NOMO-1 treated with DMSO at 0.1 percent for 48 hours (cell line): ENCODE measurements around the gene MPPE1.

Experiments
- DNase-seq: peaks from one replicate; lab custom pipeline; 2025; ENCODE audit not compliant: unreplicated experiment; lab: John Stamatoyannopoulos, UW

Gene MPPE1

DNA sequence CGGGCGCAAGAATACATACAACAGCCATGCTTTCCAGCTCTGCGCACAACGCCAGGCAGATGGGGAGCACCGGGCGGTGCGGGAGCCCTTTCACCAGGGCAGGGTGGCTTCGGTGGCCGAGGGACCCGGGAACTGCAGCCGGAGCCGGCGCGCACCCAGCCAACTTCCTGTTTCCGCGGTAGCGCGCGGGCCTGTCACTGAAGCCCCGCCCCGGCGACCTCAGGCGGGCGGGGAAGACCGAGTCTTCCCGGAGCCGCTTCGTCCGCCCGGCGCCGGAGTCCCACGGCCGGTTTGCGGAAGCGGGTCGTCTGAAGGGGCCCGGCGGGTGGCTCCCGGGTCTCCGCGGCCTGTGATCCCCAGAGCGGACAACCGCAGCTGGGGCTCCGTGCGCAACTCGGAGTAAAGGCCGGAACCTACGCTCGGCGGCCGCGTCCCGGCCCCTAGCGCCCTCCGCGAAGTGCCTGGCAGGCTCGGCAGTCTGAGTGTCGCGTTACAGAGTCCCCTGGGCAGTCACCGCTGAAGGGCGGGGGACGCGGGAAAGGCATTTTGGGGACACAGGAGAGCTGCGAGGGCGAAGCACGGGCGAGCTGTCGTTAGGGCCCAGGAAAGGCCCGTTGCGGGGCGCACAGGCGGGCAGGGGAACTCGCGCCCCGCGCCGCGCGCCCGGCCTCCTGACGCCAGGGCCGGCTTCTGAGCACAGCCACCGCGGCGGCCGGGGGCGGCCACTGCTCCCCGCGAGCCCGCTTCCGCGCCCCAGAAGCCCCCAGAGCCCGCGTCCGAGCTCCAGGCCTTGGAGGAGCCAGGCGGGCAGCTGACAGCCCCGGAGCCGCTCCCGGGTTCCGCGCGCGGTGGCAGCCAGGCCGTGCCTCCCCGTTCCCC is at the start of gene MPPE1:
Gene MPPE1 (minus strand): TSS at position 136 of the 879 bp plus-strand sequence. CDS start 11,053 bp downstream, outside the sequence.
- DNase-seq: peak; percentile 91

- no peak for DNase-seq
These were observed 49.5 kb upstream of the MPPE1 start for GRCh38 chr18:11957636-11958035.

DNA sequence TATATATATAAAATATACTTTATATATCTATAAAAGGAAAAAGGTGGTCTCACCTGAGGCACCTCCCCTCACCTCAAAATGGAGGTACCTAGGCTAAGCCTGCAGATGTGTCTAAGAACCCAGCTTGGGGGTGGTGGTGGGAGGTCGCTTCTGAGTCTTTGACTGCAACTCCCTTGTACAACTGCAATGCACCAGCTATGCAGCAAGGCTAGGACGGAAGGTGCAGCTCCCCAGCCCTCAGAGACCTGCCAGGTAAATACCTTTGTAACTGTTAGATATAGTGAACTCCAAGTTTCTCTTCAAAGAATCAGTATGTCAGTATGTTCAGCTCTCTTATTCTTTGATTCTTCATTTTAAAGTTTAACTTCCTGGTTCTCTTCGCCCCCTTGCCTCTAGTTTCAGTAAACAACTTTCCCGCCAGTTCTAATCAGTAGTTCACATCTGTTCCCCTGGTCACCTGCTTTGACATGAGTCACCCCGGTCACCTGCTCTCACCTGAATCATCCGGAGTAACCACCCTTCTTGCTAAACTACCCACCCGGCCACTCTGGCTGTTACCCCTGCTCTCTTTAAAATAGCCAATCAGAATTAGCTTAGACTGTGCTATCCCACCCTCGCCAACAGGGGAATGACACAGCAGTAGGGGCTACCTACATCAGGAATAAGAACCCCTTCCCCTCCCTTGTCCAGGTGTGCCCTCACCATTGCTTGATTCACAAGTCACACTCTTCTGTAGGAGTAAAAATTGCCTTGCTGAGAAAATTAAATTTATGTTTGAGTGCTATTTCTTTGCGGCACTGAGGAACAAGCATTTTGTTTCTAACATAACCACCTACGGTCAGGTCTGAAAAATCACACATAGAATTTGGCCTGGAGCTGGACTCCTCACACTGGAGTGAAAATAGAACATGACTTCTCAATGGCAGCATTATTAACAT is 48.5 kb upstream of the MPPE1 start:
- no peak for DNase-seq

DNA sequence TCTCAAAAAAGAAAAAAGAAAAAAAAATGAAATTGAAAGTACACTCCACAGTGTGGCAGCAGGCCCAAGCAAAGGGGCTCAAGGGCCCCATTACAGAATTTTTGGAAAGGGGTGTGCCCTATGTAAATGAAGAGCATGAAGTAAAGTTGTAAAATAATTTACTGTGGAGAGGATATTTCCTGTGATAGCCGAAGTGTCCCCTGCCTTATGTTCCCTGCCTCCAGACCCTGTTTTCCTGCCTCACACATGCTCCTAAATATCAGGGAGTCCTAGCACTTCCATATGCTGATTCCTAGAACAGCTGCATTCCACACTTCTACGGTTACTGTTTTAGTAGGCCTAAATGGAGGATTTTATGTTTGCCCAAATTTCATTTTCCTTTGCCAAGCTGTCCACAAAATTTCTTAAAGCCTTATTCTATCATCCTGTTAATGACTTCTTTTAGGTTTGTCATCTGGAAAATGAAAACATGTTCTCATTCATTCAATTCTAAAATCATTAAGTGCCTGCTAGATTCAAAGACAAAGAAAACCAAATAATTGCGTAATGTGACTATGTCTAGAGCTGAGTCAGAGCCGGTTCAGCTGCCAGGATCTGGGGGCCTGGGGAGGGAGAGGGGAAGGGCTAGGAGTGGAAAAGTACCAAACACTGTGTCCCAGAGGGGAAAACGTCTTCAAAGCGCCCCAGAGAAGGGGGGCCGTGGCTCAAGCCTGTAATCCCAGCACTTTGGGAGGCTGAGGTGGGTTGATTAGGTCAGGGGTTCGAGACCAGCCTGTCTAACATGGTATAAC is 47.3 kb upstream of the MPPE1 start:
- peak; percentile 58 for DNase-seq

- DNase-seq: no peak
These were observed 45.0 kb upstream of the MPPE1 start for GRCh38 chr18:11953113-11953512.

DNA sequence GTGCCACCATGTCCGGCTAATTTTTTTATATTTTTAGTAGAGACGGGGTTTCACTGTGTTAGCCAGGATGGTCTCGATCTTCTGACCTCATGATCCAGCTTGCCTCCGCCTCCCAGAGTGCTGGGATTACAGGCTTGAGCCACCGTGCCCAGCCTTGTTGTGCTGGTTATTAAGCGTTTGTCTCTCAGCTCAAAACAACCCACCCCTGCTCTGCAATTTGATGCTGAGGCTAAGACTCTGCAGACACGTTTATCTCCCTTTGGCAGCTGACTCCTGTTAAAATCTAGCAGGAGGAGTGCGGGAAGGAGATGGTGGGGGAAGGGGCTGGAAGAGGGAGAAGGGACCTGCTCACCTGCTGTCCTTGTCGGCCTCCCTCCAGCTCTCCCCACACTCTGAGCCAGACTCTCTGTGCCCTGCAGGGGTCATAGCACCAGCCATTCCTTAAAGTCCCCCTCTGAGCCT is 43.3 kb upstream of the MPPE1 start:
- no peak for DNase-seq

GRCh38 chr18:11950824-11951223 is 42.7 kb upstream of the MPPE1 start:
- no peak for DNase-seq

- DNase-seq: no peak
These were observed 40.9 kb upstream of the MPPE1 start for GRCh38 chr18:11948852-11949523.

GRCh38 chr18:11947214-11948191 is 39.4 kb upstream of the MPPE1 start:
- DNase-seq: peak; percentile 99

DNA sequence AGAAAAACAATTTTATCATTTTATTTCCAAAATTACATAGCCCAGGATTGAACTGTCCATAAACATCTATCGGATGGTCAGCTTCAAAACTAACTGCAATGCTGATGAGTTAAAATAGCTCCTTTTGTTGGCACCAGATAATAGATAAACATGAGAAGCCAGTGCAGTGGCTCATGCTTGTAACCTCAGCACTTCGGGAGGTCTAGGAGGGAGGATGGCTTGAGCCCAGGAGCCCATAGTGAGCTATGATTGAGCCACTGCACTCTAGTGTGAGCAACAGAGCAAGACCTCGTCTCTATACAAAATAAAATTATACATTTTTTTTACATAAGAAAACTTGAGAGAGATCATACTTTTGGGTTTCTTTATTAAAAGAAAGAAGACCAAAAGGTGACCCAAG is 38.6 kb upstream of the MPPE1 start:
- DNase-seq: no peak

- peak; percentile 10 for DNase-seq
These were observed 37.9 kb upstream of the MPPE1 start for GRCh38 chr18:11945834-11946659.

DNA sequence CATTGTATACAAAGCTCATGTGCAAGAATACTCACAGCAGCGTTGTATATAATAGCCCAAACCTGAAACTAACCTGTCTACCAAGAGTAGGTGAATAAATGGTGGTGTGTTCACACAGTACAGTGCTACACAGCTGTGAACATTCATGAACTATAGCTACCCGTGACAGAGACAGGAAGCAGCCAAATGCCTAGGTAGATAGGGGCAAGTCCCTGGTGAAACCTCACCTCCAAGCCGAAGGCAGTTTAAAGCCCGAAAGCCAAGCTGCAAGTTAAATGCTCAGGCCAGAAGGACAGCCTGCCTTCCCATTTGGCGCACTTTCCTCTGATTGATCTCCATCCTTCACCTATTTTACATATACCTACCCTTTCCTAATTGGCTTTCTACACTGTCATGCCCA is 36.7 kb upstream of the MPPE1 start:
- no peak for DNase-seq

- no peak for DNase-seq
These were observed 36.1 kb upstream of the MPPE1 start for GRCh38 chr18:11944252-11944651.

DNA sequence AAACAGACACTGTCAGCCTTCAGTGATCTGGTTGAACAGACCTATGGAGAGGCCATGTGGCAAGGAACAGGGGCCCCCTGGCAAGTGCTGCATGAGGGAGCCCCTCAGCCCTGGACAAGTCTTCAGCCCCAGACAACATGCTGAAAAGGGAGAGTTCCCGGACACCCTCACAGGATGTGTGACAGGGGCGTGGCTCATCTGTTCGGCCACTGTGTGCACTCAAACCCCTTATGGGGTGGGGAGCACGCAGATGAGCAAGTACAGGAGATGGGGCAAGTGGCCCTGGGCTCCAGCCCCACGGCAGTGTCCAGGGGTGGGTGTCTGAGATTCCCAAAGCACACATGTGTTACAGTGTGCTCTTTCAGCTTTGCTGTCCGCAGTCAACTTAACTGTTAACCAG is 35.4 kb upstream of the MPPE1 start:
- no peak for DNase-seq

DNA sequence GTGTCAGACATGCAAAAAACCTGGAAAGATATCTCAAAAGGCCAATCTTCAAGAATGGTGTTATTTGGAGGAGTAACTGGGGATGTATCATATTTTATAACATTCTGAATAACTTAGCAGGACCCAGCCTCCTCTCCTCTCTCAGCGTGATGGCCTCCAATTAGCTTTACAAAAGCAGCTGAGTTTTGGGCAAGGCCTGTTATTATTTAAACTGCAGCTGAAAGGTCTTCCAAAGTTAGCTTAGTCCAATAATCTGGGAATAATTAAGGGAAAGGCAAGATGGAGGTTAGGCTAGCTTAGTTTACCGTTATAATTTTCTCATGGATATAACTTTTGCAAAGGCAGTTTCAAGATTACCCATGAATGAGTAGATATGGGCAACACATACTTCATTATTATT is 32.8 kb upstream of the MPPE1 start:
- DNase-seq: no peak

- DNase-seq: peak; percentile 58
These were observed 29.9 kb upstream of the MPPE1 start for GRCh38 chr18:11937874-11938478.

DNA sequence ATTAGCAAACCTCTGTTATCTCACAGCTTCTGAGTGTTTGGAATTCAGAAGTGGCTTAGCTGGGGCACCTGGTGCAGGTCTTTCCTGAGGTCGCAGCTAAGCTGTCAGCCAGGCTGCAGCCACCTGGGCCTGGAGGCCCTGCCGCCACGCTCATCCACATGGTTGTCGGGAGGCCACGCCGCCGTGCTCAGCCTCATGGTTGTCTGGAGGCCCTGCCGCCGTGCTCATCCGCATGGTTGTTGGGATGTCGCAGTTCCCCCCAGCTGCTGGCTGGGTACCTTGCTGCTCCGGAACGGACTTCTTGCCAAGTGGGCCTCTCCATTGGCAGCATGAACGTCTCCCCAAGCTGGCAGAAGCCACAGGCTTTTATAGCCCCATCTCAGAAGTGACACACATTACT is 24.3 kb upstream of the MPPE1 start:
- no peak for DNase-seq

GRCh38 chr18:11927497-11927896 is 19.4 kb upstream of the MPPE1 start:
- DNase-seq: no peak
